Left lung (tissue), 10 donors: ENCODE measurements around the gene PTPRM. TPM values are rescaled to one million over a fixed set of nuclear protein-coding genes. Genes with fewer than 3 reads are reported as not detected.

Experiments
- ATAC-seq: fragments of 200-7000 bp; cut with Tn5 transposase; one replicate; pipeline ENCODE4 v1.9.1; 2020; ENCODE audit warnings: moderate library complexity
- DNase-seq, 4 donors: peaks; one replicate each; pipeline ENCODE4 v3.0.0-alpha.2; 2013 to 2020
- H3K27ac ChIP-seq, 2 donors: fragments of 200-600 bp; sonication (generic) in 1 of 2; one replicate each; pipeline versions ENCODE4 v1.5.0 to v1.8.0; 2020 to 2021
- H3K27me3 ChIP-seq, 2 donors: fragments of 200-600 bp; sonication (generic) in 1 of 2; one replicate each; pipeline versions ENCODE4 v1.5.0 to v1.8.0; 2020 to 2021
- H3K36me3 ChIP-seq, 2 donors: fragments of 200-600 bp; sonication (generic) in 1 of 2; one replicate each; pipeline versions ENCODE4 v1.5.0 to v1.8.0; 2020 to 2021
- H3K4me1 ChIP-seq, 2 donors: fragments of 200-600 bp; one replicate each; pipeline ENCODE4 v1.8.0; 2021
- H3K4me3 ChIP-seq, 2 donors: fragments of 200-600 bp; sonication (generic) in 1 of 2; one replicate each; pipeline versions ENCODE4 v1.5.0 to v1.8.0; 2020 to 2021; ENCODE audit warnings: mild to moderate bottlenecking in 1 of 2
- H3K9me3 ChIP-seq, 2 donors: fragments of 200-600 bp; sonication (generic) in 1 of 2; one replicate each; pipeline versions ENCODE4 v1.5.0 to v1.8.0; 2020 to 2021
- intact Hi-C, 2 donors: fragments of 100-400 bp; cut with DNase I; formaldehyde crosslinking; loops; one replicate each; pipeline versions ENCODE4 v1.11.2 to v1.14.2; 2022
- polyA plus RNA-seq, 6 donors: library from polyadenylated mRNA; unstranded; fragments of 120-200 nt; gene quantifications; one replicate each; pipeline ENCODE4 v1.2.1, GENCODE V29; 2013; ENCODE audit not compliant: insufficient read length in 6 of 6
- total RNA-seq, 2 donors: library from RNA; stranded (reverse); fragmentation: NEBNext Ultra II Directional; extraction: Animal tissue kit (Norgen Biotek cat#: 25700); gene quantifications; one replicate each; pipeline ENCODE4 v1.2.1, GENCODE V29; 2021
- TF ChIP-seq, protein P1 (sequence below), 2 donors: fragments of 200-600 bp; sonication (generic) in 1 of 2; IDR thresholded peaks; one replicate each; pipeline versions ENCODE4 v1.5.0 to v1.8.0; 2021; ENCODE audit warnings: antibody characterized with exemption in 2 of 2
- donor health status: DM: no; HTN: yes; CAD: no.
- donor health status: DM: no; HTN: no; CAD: no.

The PTPRM gene
- total and polyA plus RNA-seq, 8 donors: 76.4 to 99.6 (median 90.1) TPM

DNA sequence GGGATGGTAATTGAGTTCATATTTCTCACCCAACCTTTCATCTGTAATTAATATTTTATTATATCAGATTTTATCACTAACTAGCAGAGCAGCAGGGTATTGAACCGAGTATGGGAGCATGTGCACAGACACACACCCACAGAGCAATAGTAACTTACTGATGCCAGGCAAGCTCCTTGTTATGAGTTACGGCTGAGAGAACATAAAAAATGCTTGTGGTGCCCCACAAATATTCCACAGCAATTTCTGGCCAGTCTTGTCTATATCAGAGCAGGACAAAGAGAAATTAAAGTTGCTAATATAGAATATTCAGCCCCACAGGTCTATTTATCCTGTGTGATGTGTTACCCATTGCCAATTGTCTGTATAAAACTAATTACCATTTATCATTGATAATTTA, 540.3 kb downstream of the PTPRM start:
- Histone ChIP-seq H3K9me3 (peaks cover 0 to 9% of the 10 kb centered on the region in 2 donors), H3K4me1 (no peaks in the 10 kb centered on the region), H3K4me3 (no peak overlapping the region), H3K36me3 (peaks cover 0 to 5% of the 10 kb centered on the region in 2 donors), H3K27me3 (no peaks in the 10 kb centered on the region), H3K27ac (no peak overlapping the region)
- no peak for ATAC-seq
- no peak for DNase-seq
- intact Hi-C loops: no loop called here
- TF ChIP-seq, protein P1, sequence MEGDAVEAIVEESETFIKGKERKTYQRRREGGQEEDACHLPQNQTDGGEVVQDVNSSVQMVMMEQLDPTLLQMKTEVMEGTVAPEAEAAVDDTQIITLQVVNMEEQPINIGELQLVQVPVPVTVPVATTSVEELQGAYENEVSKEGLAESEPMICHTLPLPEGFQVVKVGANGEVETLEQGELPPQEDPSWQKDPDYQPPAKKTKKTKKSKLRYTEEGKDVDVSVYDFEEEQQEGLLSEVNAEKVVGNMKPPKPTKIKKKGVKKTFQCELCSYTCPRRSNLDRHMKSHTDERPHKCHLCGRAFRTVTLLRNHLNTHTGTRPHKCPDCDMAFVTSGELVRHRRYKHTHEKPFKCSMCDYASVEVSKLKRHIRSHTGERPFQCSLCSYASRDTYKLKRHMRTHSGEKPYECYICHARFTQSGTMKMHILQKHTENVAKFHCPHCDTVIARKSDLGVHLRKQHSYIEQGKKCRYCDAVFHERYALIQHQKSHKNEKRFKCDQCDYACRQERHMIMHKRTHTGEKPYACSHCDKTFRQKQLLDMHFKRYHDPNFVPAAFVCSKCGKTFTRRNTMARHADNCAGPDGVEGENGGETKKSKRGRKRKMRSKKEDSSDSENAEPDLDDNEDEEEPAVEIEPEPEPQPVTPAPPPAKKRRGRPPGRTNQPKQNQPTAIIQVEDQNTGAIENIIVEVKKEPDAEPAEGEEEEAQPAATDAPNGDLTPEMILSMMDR (IDR thresholded peaks at IDR 0.05): no peak

DNA sequence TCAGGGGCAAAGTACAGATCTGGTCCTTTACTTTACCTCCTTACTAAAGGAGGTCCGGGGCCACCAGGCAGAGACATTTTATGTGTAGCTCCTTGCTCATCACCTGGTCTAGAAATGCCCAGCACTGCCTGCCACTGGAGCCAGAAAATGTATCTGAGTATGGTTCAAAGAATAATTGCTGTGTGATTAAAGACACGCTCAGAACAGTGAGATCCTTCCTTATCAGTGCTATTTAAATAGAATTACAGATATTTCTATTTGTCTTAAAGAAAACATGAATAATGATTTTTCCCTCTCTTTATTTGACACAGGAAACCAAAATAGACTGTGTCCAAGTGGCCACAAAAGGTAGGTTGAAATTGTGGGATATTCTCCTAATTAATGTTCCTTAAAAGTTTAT, 547.4 kb downstream of the PTPRM start:
- Histone ChIP-seq H3K9me3 (no peaks in the 10 kb centered on the region), H3K27ac (no peak overlapping the region), H3K36me3 (no peaks in the 10 kb centered on the region), H3K27me3 (no peaks in the 10 kb centered on the region), H3K4me1 (no peaks in the 10 kb centered on the region), H3K4me3 (no peak overlapping the region)
- DNase-seq (no peak), ATAC-seq (no peak)
- TF ChIP-seq, protein P1 (IDR thresholded peaks at IDR 0.05): no peak
- intact Hi-C loops: no loop called here

DNA sequence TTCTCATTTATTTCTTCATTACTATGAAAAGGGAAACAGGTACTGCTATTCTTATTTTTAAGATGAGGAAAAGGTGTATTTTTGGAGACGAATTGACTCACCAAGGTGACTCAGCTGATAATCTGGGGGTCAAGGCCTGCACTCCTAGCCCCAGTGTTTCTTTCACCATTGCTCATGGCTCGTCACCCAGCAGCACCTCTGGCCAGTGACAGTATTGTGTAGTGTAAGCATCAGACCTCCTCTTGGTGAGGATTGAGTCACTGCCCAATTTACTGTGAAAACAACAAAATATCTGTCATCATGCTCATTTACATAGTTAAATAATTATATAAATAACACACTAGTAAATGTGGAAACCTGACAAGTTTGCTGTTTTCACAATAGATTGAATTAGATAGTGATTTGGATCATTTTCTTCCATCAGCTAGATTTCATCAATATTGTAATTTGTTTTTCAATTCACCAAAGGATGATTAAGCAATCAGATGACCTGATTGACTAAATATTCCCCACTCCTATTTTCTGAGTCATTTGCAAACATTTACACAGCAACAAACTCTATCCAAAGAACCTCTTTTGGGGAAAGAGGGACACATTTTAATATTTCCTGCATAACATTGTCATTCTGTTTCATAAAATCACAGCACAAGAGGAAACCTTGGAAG, 549.4 kb downstream of the PTPRM start:
- Histone ChIP-seq H3K9me3 (no peaks in the 10 kb centered on the region), H3K4me3 (no peak overlapping the region), H3K36me3 (no peaks in the 10 kb centered on the region), H3K27me3 (no peaks in the 10 kb centered on the region), H3K4me1 (no peaks in the 10 kb centered on the region), H3K27ac (no peak overlapping the region)
- intact Hi-C loops: no loop called here
- ATAC-seq: peak; percentile 62
- TF ChIP-seq, protein P1 (IDR thresholded peaks at IDR 0.05): no peak
- no peak for DNase-seq

DNA sequence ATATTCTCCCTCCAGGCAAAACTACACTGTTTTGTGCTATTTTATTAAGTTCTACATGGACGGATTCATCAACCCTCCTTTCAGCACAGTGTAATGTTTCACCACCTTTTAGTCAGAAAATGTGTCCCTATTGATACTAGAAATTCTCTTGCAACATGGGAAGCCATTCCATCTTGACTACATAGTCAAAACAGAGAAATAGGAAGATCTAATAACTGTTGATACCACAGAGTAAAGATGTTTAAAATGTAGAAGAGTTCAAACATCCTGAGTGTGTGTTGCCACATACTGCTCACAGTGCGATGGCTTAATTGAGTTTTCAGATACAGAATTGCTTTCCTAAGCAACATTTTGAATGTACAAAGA, 549.9 kb downstream of the PTPRM start:
- no peaks in the 10 kb centered on the region for H3K9me3 ChIP-seq
- intact Hi-C loops: no loop called here
- no peak for DNase-seq
- no peaks in the 10 kb centered on the region for H3K4me1 ChIP-seq
- H3K4me3 ChIP-seq: no peak overlapping the region
- peak; percentile 42 for ATAC-seq
- no peaks in the 10 kb centered on the region for H3K36me3 ChIP-seq
- TF ChIP-seq, protein P1 (IDR thresholded peaks at IDR 0.05): no peak
- H3K27ac ChIP-seq: no peak overlapping the region
- H3K27me3 ChIP-seq: no peaks in the 10 kb centered on the region

DNA sequence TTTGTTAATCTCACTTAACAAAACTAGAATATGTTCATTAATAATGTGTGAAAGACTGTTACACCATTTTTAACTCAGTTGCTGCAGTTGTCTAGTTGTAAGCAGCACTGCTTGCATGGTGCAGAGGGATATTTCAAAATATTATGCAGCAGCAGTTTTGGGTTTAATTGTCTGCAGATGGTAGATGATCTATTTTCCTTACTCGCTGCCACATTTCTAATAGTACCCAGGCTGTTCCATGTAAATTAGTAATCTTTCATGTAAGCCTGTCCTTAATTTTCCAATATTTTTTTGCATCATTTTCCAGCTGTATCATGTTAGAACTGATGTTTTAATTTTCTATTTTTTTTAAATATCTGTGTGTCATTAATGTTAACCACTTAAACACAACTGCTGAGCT, 554.0 kb downstream of the PTPRM start:
- no peak for ATAC-seq
- Histone ChIP-seq H3K4me3 (no peak overlapping the region), H3K27ac (no peak overlapping the region), H3K4me1 (no peaks in the 10 kb centered on the region), H3K27me3 (no peaks in the 10 kb centered on the region), H3K9me3 (no peaks in the 10 kb centered on the region), H3K36me3 (no peaks in the 10 kb centered on the region)
- TF ChIP-seq, protein P1 (IDR thresholded peaks at IDR 0.05): no peak
- intact Hi-C loops: no loop called here
- DNase-seq: no peak
